SJCRH30 (cell line): ENCODE measurements around the gene CSNK1G3. TPM values are rescaled to one million over a fixed set of nuclear protein-coding genes. Genes with fewer than 3 reads are reported as not detected.
"Not testable (repeated sequence)": the region's sequence is repeated elsewhere in the genome, so short reads cannot be mapped to it uniquely, and the experiment has no call there.

Experiments
- DNase-seq, 2 experiments: peaks; one replicate each; pipeline ENCODE4 v3.0.0-alpha.2; 2015 to 2020
- H3K27ac ChIP-seq: fragments of 250-450 bp; sonication (Bioruptor Pico); 2 replicates; pipeline ENCODE4 v1.5.1; 2020; ENCODE audit warnings: mild to moderate bottlenecking, moderate library complexity
- H3K27me3 ChIP-seq: fragments of 250-450 bp; sonication (Bioruptor Pico); 2 replicates; pipeline ENCODE4 v1.5.1; 2020; ENCODE audit warnings: mild to moderate bottlenecking, moderate library complexity
- H3K36me3 ChIP-seq: fragments of 250-450 bp; sonication (Bioruptor Pico); 2 replicates; pipeline ENCODE4 v1.5.1; 2020; ENCODE audit warnings: mild to moderate bottlenecking, moderate library complexity
- H3K4me1 ChIP-seq: fragments of 250-450 bp; sonication (Bioruptor Pico); 2 replicates; pipeline ENCODE4 v1.5.1; 2020; ENCODE audit warnings: mild to moderate bottlenecking, moderate library complexity
- H3K4me3 ChIP-seq: fragments of 250-450 bp; sonication (Bioruptor Pico); 2 replicates; pipeline ENCODE4 v1.5.1; 2020; ENCODE audit warnings: mild to moderate bottlenecking, moderate library complexity
- H3K9me3 ChIP-seq: fragments of 250-450 bp; sonication (Bioruptor Pico); replicated peaks from 2 replicates; pipeline ENCODE4 v1.5.1; 2020; ENCODE audit warnings: mild to moderate bottlenecking, moderate library complexity
- total RNA-seq: library from RNA; depleted of rRNA; stranded (reverse); fragments of >200 nt; shearing (Covaris generic); gene quantifications from 2 replicates; pipeline ENCODE4 v1.2.3, GENCODE V29; 2014

The CSNK1G3 gene
- total RNA-seq, 1 experiment from 2014 or later: 72.8 TPM

GRCh38 chr5:123617561-123617960 is 105.6 kb downstream of the CSNK1G3 start:
- no peaks in the 10 kb centered on the region for H3K4me1 ChIP-seq
- H3K36me3 ChIP-seq: peaks cover 9% of the 10 kb centered on the region
- H3K9me3 ChIP-seq: no peaks in the 10 kb centered on the region; the same call in 1 of the 2 replicates
- H3K27me3 ChIP-seq: no peaks in the 10 kb centered on the region
- H3K27ac ChIP-seq: no peak overlapping the region
- peak in 1 of 2 experiments; percentile 9 for DNase-seq
- H3K4me3 ChIP-seq: no peak overlapping the region

GRCh38 chr5:123626051-123626450 is 114.1 kb downstream of the CSNK1G3 start:
- H3K9me3 ChIP-seq: peaks cover 10% of the 10 kb centered on the region
- no peaks in the 10 kb centered on the region for H3K4me1 ChIP-seq
- DNase-seq: no peak

GRCh38 chr5:123628860-123629544 is 117.0 kb downstream of the CSNK1G3 start:
- Histone ChIP-seq H3K4me3 (no peak overlapping the region), H3K36me3 (no peaks in the 10 kb centered on the region), H3K9me3 (peaks cover 10% of the 10 kb centered on the region), H3K27me3 (no peaks in the 10 kb centered on the region), H3K27ac (no peak overlapping the region), H3K4me1 (no peaks in the 10 kb centered on the region)
- no peak for DNase-seq

More at GRCh38 chr5:123626051-123626450, 114.1 kb downstream of the CSNK1G3 start:
- Histone ChIP-seq H3K36me3 (no peaks in the 10 kb centered on the region), H3K27ac (no peak overlapping the region), H3K4me3 (no peak overlapping the region), H3K27me3 (no peaks in the 10 kb centered on the region)

DNA sequence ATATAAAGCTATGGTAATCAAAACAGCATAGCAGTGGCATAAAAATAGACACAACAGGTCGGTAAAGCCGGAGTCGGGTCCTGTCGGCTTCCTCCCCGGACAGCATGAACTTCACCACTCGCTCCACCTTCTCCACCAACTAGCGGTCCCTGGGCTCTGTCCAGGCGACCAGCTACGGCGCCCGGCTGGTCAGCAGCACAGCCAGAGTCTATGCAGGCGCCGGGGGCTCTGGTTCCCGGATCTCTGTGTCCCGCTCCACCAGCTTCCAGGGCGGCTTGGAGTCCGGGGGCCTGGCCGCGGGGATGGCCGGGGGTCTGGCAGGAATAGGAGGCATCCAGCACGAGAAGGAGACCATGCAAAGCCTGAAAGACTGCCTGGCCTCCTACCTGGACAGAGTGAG is 124.0 kb downstream of the CSNK1G3 start:
- Histone ChIP-seq H3K36me3 (no peaks in the 10 kb centered on the region), H3K4me3 (no peak overlapping the region), H3K27ac (no peak overlapping the region), H3K9me3 (peaks cover 3% of the 10 kb centered on the region; the same call in 1 of the 2 replicates), H3K4me1 (no peaks in the 10 kb centered on the region), H3K27me3 (no peaks in the 10 kb centered on the region)
- DNase-seq: no peak

DNA sequence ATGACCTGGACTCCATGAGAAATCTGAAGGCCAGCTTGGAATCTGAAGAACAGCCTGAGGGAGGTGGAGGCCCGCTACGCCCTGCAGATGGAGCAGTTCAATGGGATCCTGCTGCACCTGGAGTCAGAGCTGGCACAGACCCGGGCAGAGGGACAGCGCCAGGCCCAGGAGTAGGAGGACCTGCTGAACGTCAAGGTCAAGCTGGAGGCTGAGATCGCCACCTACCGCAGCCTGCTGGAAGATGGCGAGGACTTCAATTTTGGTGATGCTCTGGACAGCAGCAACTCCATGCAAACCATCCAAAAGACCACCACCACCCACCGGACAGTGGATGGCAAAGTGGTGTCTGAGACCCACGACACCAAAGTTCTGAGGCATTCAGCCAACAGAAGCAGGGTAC is 125.1 kb downstream of the CSNK1G3 start:
- not testable (repeated sequence) for H3K27ac ChIP-seq, H3K36me3 ChIP-seq, H3K9me3 ChIP-seq, DNase-seq, H3K4me1 ChIP-seq, H3K27me3 ChIP-seq, H3K4me3 ChIP-seq

- no peak for DNase-seq
- no peak overlapping the region for H3K4me3 ChIP-seq
- no peaks in the 10 kb centered on the region for H3K4me1 ChIP-seq
- H3K36me3 ChIP-seq: no peaks in the 10 kb centered on the region
- H3K9me3 ChIP-seq: peaks cover 3% of the 10 kb centered on the region; the same call in 1 of the 2 replicates
- no peak overlapping the region for H3K27ac ChIP-seq
- H3K27me3 ChIP-seq: no peaks in the 10 kb centered on the region
These were observed 127.3 kb downstream of the CSNK1G3 start for GRCh38 chr5:123639244-123639643.

DNA sequence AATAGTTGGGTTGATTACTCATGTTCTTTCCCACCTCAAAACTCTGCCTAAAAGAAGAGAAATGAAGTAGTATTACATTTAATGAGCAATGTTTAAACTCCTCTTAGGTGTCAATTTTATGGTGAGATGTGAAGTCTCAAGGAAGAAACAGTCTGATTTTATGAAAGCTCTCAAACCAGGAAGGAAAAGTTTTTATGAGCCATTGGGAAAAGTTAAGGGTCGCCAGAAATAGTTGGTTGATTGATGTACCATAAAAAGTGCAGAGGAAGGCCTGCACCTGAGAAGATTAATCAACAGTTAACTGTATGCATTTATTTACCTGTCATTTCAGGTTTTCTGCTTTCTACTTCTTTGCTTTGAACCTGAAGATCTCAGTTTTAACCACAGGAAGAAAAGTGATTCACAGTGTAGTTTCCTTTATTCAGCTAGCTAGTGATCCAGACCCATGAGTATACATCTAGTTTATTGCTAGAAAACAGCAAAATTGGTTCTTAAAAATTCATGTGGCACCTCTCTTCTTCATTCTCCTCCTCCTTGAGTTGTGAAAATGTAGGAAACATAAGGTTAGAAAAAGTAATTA is 133.1 kb downstream of the CSNK1G3 start:
- Histone ChIP-seq H3K9me3 (no peaks in the 10 kb centered on the region), H3K27me3 (no peaks in the 10 kb centered on the region), H3K4me3 (no peak overlapping the region), H3K36me3 (no peaks in the 10 kb centered on the region), H3K4me1 (no peaks in the 10 kb centered on the region), H3K27ac (no peak overlapping the region)
- DNase-seq: no peak

GRCh38 chr5:123647066-123647465 is 135.1 kb downstream of the CSNK1G3 start:
- DNase-seq: no peak
- H3K4me1 ChIP-seq: no peaks in the 10 kb centered on the region

GRCh38 chr5:123651234-123651633 is 139.3 kb downstream of the CSNK1G3 start:
- no peaks in the 10 kb centered on the region for H3K4me1 ChIP-seq
- H3K27me3 ChIP-seq: no peaks in the 10 kb centered on the region
- no peak for DNase-seq
- H3K4me3 ChIP-seq: no peak overlapping the region
- no peaks in the 10 kb centered on the region for H3K9me3 ChIP-seq
- H3K36me3 ChIP-seq: no peaks in the 10 kb centered on the region
- H3K27ac ChIP-seq: no peak overlapping the region

More at GRCh38 chr5:123647066-123647465, 135.1 kb downstream of the CSNK1G3 start:
- Histone ChIP-seq H3K9me3 (no peaks in the 10 kb centered on the region), H3K27ac (no peak overlapping the region), H3K36me3 (no peaks in the 10 kb centered on the region), H3K4me3 (no peak overlapping the region), H3K27me3 (no peaks in the 10 kb centered on the region)

DNA sequence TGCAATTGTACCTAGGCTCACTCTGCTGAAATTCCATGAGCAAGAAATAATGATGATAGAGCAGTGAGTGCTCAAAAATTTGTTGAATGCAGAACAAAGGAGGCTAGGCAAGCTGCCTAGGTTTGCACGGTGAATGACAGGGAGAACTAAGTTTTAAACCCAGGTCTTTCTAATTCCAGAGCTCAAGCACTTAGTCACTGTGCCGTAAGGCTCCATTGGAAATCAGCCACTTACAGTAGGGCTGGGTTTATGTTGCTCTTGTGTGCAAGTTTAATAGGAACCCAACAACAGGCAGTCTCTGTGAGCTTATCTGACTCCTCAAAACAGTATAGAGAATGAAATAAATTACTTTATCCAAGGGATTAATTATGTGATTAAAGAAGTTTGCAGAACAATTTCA is 147.0 kb downstream of the CSNK1G3 start:
- Histone ChIP-seq H3K27ac (no peak overlapping the region), H3K4me1 (no peaks in the 10 kb centered on the region), H3K9me3 (no peaks in the 10 kb centered on the region), H3K36me3 (no peaks in the 10 kb centered on the region), H3K4me3 (no peak overlapping the region), H3K27me3 (no peaks in the 10 kb centered on the region)
- DNase-seq: no peak

- no peaks in the 10 kb centered on the region for H3K27me3 ChIP-seq
- H3K9me3 ChIP-seq: no peaks in the 10 kb centered on the region
- H3K4me1 ChIP-seq: no peaks in the 10 kb centered on the region
- H3K4me3 ChIP-seq: no peak overlapping the region
- no peak for DNase-seq
- H3K27ac ChIP-seq: no peak overlapping the region
- no peaks in the 10 kb centered on the region for H3K36me3 ChIP-seq
These were observed 147.5 kb downstream of the CSNK1G3 start for GRCh38 chr5:123659495-123659894.

DNA sequence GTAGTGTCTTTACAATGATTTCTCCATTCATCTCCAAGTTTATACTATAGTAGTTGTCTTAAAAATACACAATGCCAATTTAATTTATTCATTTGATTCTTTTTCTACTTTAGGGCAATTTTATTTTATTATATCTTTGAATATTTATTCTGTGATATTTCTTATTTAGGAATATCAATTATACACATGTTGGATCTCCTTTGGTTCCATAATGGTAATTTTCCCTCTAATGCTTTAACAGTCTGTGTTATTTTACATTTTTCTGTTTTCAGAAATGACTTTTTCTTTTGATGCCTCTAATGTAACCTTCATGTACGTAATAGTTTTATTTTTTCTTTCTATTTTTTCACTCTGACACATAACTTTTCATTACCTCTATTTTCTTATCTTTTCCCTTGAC is 153.0 kb downstream of the CSNK1G3 start:
- Histone ChIP-seq H3K27ac (no peak overlapping the region), H3K4me3 (no peak overlapping the region), H3K4me1 (no peaks in the 10 kb centered on the region), H3K36me3 (no peaks in the 10 kb centered on the region), H3K27me3 (no peaks in the 10 kb centered on the region), H3K9me3 (no peaks in the 10 kb centered on the region)
- no peak for DNase-seq

- Histone ChIP-seq H3K27ac (no peak overlapping the region), H3K9me3 (no peaks in the 10 kb centered on the region), H3K27me3 (no peaks in the 10 kb centered on the region), H3K4me3 (no peak overlapping the region), H3K36me3 (no peaks in the 10 kb centered on the region), H3K4me1 (no peaks in the 10 kb centered on the region)
- DNase-seq: peak in 1 of 2 experiments; percentile 11
These were observed 153.9 kb downstream of the CSNK1G3 start for GRCh38 chr5:123665822-123666371.
